ENCODE results near the gene ZBTB7C. TPM values are rescaled to one million over a fixed set of nuclear protein-coding genes. Genes with fewer than 3 reads are reported as not detected.
A peak's percentile ranks its signal among the peaks of the same experiment; 100 is the strongest.

The ZBTB7C gene
- total and polyA plus RNA-seq, 4 donors = 0.19 to 1.1 (median 0.45) TPM

- peaks cover 10 to 32% (median 23%) of the 10 kb centered on the region in 4 donors for H3K4me1 ChIP-seq (ENCODE audit: control insufficient read depth in 4 of 4, insufficient read depth in 4 of 4, low read length in 3 of 4)
- no peaks in the 10 kb centered on the region for H3K36me3 ChIP-seq (ENCODE audit: control insufficient read depth in 4 of 4, insufficient read depth in 3 of 4, low read depth in 1 of 4, low read length in 3 of 4)
- no peak for DNase-seq (ENCODE audit: low spot score)
- no peak for TF ChIP-seq CTCF (IDR thresholded peaks at IDR 0.05; ENCODE audit: low read depth, low read length, missing input control)
- TF ChIP-seq RAD21 (IDR thresholded peaks at IDR 0.05) = no peak
- TF ChIP-seq JUND (IDR thresholded peaks at IDR 0.05) = no peak
- TF ChIP-seq, protein P1, sequence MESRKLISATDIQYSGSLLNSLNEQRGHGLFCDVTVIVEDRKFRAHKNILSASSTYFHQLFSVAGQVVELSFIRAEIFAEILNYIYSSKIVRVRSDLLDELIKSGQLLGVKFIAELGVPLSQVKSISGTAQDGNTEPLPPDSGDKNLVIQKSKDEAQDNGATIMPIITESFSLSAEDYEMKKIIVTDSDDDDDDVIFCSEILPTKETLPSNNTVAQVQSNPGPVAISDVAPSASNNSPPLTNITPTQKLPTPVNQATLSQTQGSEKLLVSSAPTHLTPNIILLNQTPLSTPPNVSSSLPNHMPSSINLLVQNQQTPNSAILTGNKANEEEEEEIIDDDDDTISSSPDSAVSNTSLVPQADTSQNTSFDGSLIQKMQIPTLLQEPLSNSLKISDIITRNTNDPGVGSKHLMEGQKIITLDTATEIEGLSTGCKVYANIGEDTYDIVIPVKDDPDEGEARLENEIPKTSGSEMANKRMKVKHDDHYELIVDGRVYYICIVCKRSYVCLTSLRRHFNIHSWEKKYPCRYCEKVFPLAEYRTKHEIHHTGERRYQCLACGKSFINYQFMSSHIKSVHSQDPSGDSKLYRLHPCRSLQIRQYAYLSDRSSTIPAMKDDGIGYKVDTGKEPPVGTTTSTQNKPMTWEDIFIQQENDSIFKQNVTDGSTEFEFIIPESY (IDR thresholded peaks at IDR 0.05) = no peak
- TF ChIP-seq TAF1 (conservative IDR thresholded peaks at IDR 0.05) = no peak
- no peak for TF ChIP-seq REST (IDR thresholded peaks at IDR 0.05)
- TF ChIP-seq NR2F2 (IDR thresholded peaks at IDR 0.05) = no peak
- TF ChIP-seq HNF4G (IDR thresholded peaks at IDR 0.05) = no peak
- no peak for TF ChIP-seq MAX (IDR thresholded peaks at IDR 0.05)
- TF ChIP-seq HNF4A (conservative IDR thresholded peaks at IDR 0.05) = no peak
- no peak for TF ChIP-seq FOXA1 (IDR thresholded peaks at IDR 0.05)
- TF ChIP-seq GABPA (IDR thresholded peaks at IDR 0.05 in 1 of 2, conservative IDR thresholded peaks at IDR 0.05 in 1 of 2) = no peak
- TF ChIP-seq SP1 (IDR thresholded peaks at IDR 0.05) = no peak
- TF ChIP-seq, protein P2, sequence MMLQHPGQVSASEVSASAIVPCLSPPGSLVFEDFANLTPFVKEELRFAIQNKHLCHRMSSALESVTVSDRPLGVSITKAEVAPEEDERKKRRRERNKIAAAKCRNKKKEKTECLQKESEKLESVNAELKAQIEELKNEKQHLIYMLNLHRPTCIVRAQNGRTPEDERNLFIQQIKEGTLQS (IDR thresholded peaks at IDR 0.05) = no peak
- no peak for TF ChIP-seq YY1 (IDR thresholded peaks at IDR 0.05)
- no peak for TF ChIP-seq FOXA2 (IDR thresholded peaks at IDR 0.05)
- TF ChIP-seq RXRA (IDR thresholded peaks at IDR 0.05) = no peak
- no peak for TF ChIP-seq EGR1 (IDR thresholded peaks at IDR 0.05; ENCODE audit: low read depth in 2 of 2)
- H3K27ac ChIP-seq (ENCODE audit: low read depth in 1 of 2, low read length in 2 of 2) = peak overlapping the region in 1 of 2 donors; percentile 54
- H3K4me3 ChIP-seq (ENCODE audit: low read depth in 1 of 3, low read length in 3 of 3) = no peak overlapping the region
- no peak overlapping the region for H3K9ac ChIP-seq (ENCODE audit: low read depth in 1 of 2, low read length in 2 of 2)
- no peaks in the 10 kb centered on the region for H3K9me3 ChIP-seq (ENCODE audit: control insufficient read depth in 4 of 4, low read length in 3 of 4)
- 69% methylated on average over 11 of the region's 11 CpGs for WGBS
- no peaks in the 10 kb centered on the region for H3K27me3 ChIP-seq (ENCODE audit: control insufficient read depth in 4 of 4, insufficient read depth in 4 of 4, low read length in 3 of 4)
Measured at GRCh38 chr18:48151421-48152065, 257.6 kb downstream of the ZBTB7C start.

Data from liver (tissue), 9 donors.